Esophagus squamous epithelium (tissue), 5 donors: ENCODE measurements around the gene PRKD1. TPM values are rescaled to one million over a fixed set of nuclear protein-coding genes. Genes with fewer than 3 reads are reported as not detected.
A peak's percentile ranks its signal among the peaks of the same experiment; 100 is the strongest.

Experiments
- DNase-seq: peaks from one replicate; lab custom pipeline; 2025; lab: John Stamatoyannopoulos, UW
- H3K27ac ChIP-seq, 4 donors: fragments of 200-600 bp; sonication (generic); one replicate each; pipeline ENCODE4 v1.5.1; 2016 to 2019; ENCODE audit warnings: mild to moderate bottlenecking in 1 of 4
- H3K27me3 ChIP-seq, 4 donors: fragments of 200-600 bp; sonication (generic); 1 replicate in 3 of 4; 2 replicates in 1 of 4; pipeline versions ENCODE4 v1.5.1 to v1.6.0; 2017 to 2021; ENCODE audit warnings: antibody characterized with exemption in 1 of 4
- H3K36me3 ChIP-seq, 3 donors: fragments of 200-600 bp; sonication (generic); one replicate each; pipeline ENCODE4 v1.5.1; 2016 to 2019
- H3K4me1 ChIP-seq, 3 donors: fragments of 200-600 bp; sonication (generic); one replicate each; pipeline ENCODE4 v1.5.1; 2017 to 2019
- H3K4me3 ChIP-seq, 4 donors: fragments of 200-600 bp; sonication (generic); 1 replicate in 3 of 4; 2 replicates in 1 of 4; pipeline ENCODE4 v1.5.1; 2016 to 2019; ENCODE audit warnings: mild to moderate bottlenecking in 2 of 4, moderate library complexity in 1 of 4
- H3K9me3 ChIP-seq, 3 donors: fragments of 200-600 bp; sonication (generic); one replicate each; pipeline ENCODE4 v1.5.1; 2016 to 2019
- POLR2A ChIP-seq, 4 donors: fragments of 450-650 bp; IDR thresholded peaks; one replicate each; pipeline ENCODE4 v1.6.1; 2017; ENCODE audit warnings: antibody characterized with exemption in 4 of 4, mild to moderate bottlenecking in 4 of 4, moderate library complexity in 3 of 4
- whole genome bisulfite sequencing, 2 donors: methylation state at CpG; one replicate each; pipeline ENCODE4 v1.1.5; 2018; 5-methylcytosine and 5-hydroxymethylcytosine counted together
- intact Hi-C: fragments of 100-400 bp; cut with DNase I; formaldehyde crosslinking; loops from one replicate; pipeline ENCODE4 v1.15.0; 2022
- total RNA-seq, 4 donors: library from RNA; depleted of rRNA; stranded (reverse); fragments of >200 nt; gene quantifications; one replicate each; pipeline ENCODE4 v1.1.0, GENCODE V29; 2016
- TF ChIP-seq, protein P1 (sequence below), 6 experiments: fragments of 450-650 bp in 4 of 6; fragments of 200-600 bp in 2 of 6; sonication (generic) in 2 of 6; IDR thresholded peaks; one replicate each; pipeline ENCODE4 v1.5.1; 2016 to 2019; ENCODE audit warnings: antibody characterized with exemption in 6 of 6, mild to moderate bottlenecking in 4 of 6, moderate library complexity in 4 of 6
- donor health status: DM: yes; HTN: yes; CAD: no.

The PRKD1 gene
- total RNA-seq, 4 donors from 2014 or later, result 0.30 to 10.7 (median 2.2) TPM

DNA sequence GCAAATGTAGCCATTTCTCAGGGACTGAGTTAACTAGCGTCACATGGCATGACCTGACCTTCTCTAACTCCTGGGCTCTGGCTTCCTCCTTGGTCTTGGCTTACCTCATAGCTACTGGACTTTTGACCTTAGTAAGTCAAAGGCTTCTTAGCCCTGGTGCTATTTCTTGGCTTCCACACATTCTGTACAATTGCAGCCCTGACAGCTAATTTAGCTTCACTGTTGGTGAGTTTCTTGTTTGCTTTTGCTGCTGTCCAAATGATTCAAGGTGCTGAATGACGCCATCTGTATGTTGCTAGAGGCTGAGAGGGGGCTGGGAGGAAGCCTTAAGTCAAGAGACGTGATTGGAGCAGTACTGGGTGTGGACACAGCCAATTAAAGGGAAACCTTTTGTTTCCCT is 202.7 kb downstream of the PRKD1 start:
- no peak overlapping the region for H3K4me3 ChIP-seq
- no peaks in the 10 kb centered on the region for H3K27me3 ChIP-seq
- TF ChIP-seq, protein P1, sequence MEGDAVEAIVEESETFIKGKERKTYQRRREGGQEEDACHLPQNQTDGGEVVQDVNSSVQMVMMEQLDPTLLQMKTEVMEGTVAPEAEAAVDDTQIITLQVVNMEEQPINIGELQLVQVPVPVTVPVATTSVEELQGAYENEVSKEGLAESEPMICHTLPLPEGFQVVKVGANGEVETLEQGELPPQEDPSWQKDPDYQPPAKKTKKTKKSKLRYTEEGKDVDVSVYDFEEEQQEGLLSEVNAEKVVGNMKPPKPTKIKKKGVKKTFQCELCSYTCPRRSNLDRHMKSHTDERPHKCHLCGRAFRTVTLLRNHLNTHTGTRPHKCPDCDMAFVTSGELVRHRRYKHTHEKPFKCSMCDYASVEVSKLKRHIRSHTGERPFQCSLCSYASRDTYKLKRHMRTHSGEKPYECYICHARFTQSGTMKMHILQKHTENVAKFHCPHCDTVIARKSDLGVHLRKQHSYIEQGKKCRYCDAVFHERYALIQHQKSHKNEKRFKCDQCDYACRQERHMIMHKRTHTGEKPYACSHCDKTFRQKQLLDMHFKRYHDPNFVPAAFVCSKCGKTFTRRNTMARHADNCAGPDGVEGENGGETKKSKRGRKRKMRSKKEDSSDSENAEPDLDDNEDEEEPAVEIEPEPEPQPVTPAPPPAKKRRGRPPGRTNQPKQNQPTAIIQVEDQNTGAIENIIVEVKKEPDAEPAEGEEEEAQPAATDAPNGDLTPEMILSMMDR (IDR thresholded peaks at IDR 0.05), result no peak
- TF ChIP-seq POLR2A (IDR thresholded peaks at IDR 0.05), result no peak
- DNase-seq, result no peak
- H3K4me1 ChIP-seq, result peaks cover 0 to 9% (median 0%) of the 10 kb centered on the region in 3 donors
- intact Hi-C loops, result no loop called here
- H3K36me3 ChIP-seq, result no peaks in the 10 kb centered on the region
- WGBS, 2 donors, result 45 to 56% methylated on average over 3 of the region's 3 CpGs
- peak overlapping the region in 1 of 4 donors; percentile 5 for H3K27ac ChIP-seq
- H3K9me3 ChIP-seq, result no peaks in the 10 kb centered on the region

DNA sequence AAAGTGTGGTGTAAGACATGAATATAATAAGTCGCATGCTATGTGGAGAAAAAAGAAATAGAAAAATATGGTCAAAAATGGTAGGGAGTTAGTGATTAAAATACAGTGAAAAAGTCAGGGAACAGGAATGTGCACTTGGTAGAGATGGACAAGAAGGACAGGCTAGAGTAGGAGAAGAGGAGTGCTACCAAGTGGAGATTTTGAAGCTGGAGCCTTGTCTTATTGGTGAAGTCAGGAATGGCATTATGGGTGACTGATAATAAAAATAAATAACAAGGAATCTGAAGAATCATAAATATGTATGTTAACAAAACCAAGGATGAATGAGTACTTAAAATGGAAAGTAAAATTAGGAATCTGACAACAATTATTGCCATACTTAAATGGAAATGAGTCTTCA is 204.8 kb downstream of the PRKD1 start:
- no peak for TF ChIP-seq POLR2A (IDR thresholded peaks at IDR 0.05)
- TF ChIP-seq, protein P1 (IDR thresholded peaks at IDR 0.05), result no peak
- Histone ChIP-seq H3K36me3 (no peaks in the 10 kb centered on the region), H3K27ac (no peak overlapping the region), H3K4me1 (peaks cover 0 to 9% (median 0%) of the 10 kb centered on the region in 3 donors), H3K27me3 (no peaks in the 10 kb centered on the region), H3K4me3 (no peak overlapping the region), H3K9me3 (no peaks in the 10 kb centered on the region)
- 95 to 96% methylated on average over 1 of the region's 1 CpG for WGBS, 2 donors
- DNase-seq, result no peak
- intact Hi-C loops, result no loop called here

DNA sequence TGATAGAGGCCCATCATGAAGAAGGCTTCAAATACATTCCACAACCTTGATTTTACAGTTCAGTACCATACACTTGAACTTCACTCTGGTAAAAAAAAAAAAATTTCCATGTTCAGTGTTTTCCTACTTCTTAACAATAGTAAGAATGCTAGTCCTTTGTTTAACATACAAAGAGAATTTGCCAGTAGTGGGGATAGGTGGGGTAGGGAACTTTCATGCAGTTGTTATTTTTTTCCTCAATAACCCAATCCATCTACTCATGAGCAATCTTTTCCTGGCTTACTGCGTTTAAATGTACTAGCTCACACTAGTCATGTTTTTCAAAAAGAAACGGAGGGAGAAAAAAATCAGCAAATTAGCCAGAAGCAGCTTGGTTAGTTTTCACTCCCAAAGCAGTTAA is 206.1 kb downstream of the PRKD1 start:
- 57 to 62% methylated on average over 2 of the region's 2 CpGs for WGBS, 2 donors
- DNase-seq, result no peak
- Histone ChIP-seq H3K9me3 (no peaks in the 10 kb centered on the region), H3K4me3 (no peak overlapping the region), H3K4me1 (peaks cover 0 to 9% (median 0%) of the 10 kb centered on the region in 3 donors), H3K36me3 (no peaks in the 10 kb centered on the region), H3K27ac (no peak overlapping the region), H3K27me3 (no peaks in the 10 kb centered on the region)
- no peak for TF ChIP-seq POLR2A (IDR thresholded peaks at IDR 0.05)
- TF ChIP-seq, protein P1 (IDR thresholded peaks at IDR 0.05), result no peak
- intact Hi-C loops, result no loop called here

DNA sequence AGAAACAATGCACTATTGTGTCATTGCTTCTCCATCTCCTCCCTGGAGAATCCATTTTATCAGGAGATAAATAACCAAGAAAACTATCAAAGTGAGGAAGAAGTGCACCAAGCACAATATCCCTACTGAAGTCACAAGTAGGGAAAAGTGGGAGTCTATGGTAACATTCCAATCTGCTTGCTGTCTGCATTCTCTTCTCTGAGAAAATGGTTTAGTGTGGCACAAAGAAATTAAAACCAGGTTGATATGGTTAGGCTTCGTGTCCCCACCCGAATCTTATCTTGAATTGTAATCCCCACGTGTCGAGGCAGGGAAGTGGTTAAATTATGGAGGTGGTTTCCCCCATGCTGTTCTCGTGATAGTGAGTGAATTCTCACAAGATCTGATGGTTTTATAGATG is 209.7 kb downstream of the PRKD1 start:
- DNase-seq, result no peak
- no peak overlapping the region for H3K4me3 ChIP-seq
- intact Hi-C loops, result no loop called here
- H3K27ac ChIP-seq, result no peak overlapping the region
- TF ChIP-seq, protein P1 (IDR thresholded peaks at IDR 0.05), result no peak
- TF ChIP-seq POLR2A (IDR thresholded peaks at IDR 0.05), result no peak
- no peaks in the 10 kb centered on the region for H3K36me3 ChIP-seq
- no peaks in the 10 kb centered on the region for H3K4me1 ChIP-seq
- H3K9me3 ChIP-seq, result no peaks in the 10 kb centered on the region
- 57 to 60% methylated on average over 5 of the region's 5 CpGs for WGBS, 2 donors
- no peaks in the 10 kb centered on the region for H3K27me3 ChIP-seq

DNA sequence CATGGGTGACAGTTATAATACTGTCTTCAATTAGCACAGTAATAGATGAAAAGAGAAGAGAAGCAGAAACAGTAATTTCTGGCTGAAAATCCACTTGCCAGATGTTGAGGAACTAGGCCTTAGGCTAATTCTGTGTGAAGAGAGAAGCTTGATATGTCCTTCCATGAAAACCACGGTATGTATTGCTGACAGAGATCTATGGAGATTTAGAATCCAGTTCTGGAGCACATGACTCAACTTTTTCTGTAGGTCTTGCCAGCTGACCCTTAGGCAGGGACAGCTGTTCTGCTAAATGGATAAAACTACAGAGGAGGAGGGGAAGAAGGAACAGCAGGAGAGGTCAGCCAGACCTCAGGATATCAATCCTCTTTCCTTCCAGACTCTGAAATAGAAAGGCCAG is 211.5 kb downstream of the PRKD1 start:
- Histone ChIP-seq H3K9me3 (no peaks in the 10 kb centered on the region), H3K27ac (no peak overlapping the region), H3K4me3 (no peak overlapping the region), H3K27me3 (no peaks in the 10 kb centered on the region), H3K4me1 (no peaks in the 10 kb centered on the region), H3K36me3 (no peaks in the 10 kb centered on the region)
- intact Hi-C loops, result no loop called here
- 37 to 55% methylated on average over 1 of the region's 1 CpG for WGBS, 2 donors
- TF ChIP-seq, protein P1 (IDR thresholded peaks at IDR 0.05), result no peak
- TF ChIP-seq POLR2A (IDR thresholded peaks at IDR 0.05), result no peak
- no peak for DNase-seq
